HepG2 (cell line): Measurements from ENCODE around the gene TGFBRAP1. TPM values are rescaled to one million over a fixed set of nuclear protein-coding genes. Genes with fewer than 3 reads are reported as not detected.
A peak's percentile ranks its signal among the peaks of the same experiment; 100 is the strongest.

Source experiments
- ATF2 ChIP-seq: sonication (generic); formaldehyde crosslinking; IDR thresholded peaks from 2 replicates; pipeline ENCODE4 v1.4.0; 2020; ENCODE audit warnings: missing genetic modification reagents
- BCL3 ChIP-seq: sonication (generic); formaldehyde crosslinking; IDR thresholded peaks from 2 replicates; pipeline ENCODE4 v1.5.1; 2020; ENCODE audit warnings: mild to moderate bottlenecking, missing genetic modification reagents, moderate library complexity
- ELF3 ChIP-seq: IDR thresholded peaks from 2 replicates; pipeline ENCODE4 v1.6.1; 2016; ENCODE audit warnings: missing genetic modification reagents, missing compliant biosample characterization
- KLF9 ChIP-seq: IDR thresholded peaks from 2 replicates; pipeline ENCODE4 v1.6.1; 2016; ENCODE audit warnings: low read depth
- MXI1 ChIP-seq: IDR thresholded peaks from 3 replicates; pipeline ENCODE4 v1.6.1; 2012; ENCODE audit warnings: low read depth, low read length, inconsistent platforms, borderline replicate concordance
- NR2C2 ChIP-seq: sonication (generic); formaldehyde crosslinking; IDR thresholded peaks from 2 replicates; pipeline ENCODE4 v1.4.0; 2020; ENCODE audit warnings: missing genetic modification reagents, mild to moderate bottlenecking, moderate library complexity, borderline replicate concordance
- NR2F1 ChIP-seq, 2 experiments: fragments of 450-650 bp in 1 of 2; formaldehyde crosslinking in 1 of 2; IDR thresholded peaks; 2 replicates each; pipeline versions ENCODE4 v1.5.0 to v1.6.1; 2016 to 2020; ENCODE audit warnings: mild to moderate bottlenecking in 1 of 2, missing compliant biosample characterization in 1 of 2, missing genetic modification reagents in 1 of 2, moderate library complexity in 1 of 2
- SMC3 ChIP-seq: IDR thresholded peaks from 2 replicates; pipeline ENCODE4 v1.6.1; 2011; ENCODE audit warnings: low read length, improper control_type of control experiment
- STAG1 ChIP-seq: sonication (generic); formaldehyde crosslinking; IDR thresholded peaks from 2 replicates; pipeline ENCODE4 v1.4.0; 2020; ENCODE audit warnings: missing genetic modification reagents
- TBL1XR1 ChIP-seq: fragments of 150-350 bp; IDR thresholded peaks from 2 replicates; pipeline ENCODE4 v1.6.1; 2014; ENCODE audit warnings: borderline replicate concordance, low read length; ENCODE audit not compliant: partially characterized antibody
- YY1 ChIP-seq: IDR thresholded peaks from 2 replicates; pipeline ENCODE4 v1.6.1; 2011; ENCODE audit warnings: low read length, low read depth, moderate library complexity, mild to moderate bottlenecking; ENCODE audit not compliant: insufficient read depth, insufficient replicate concordance
- ZNF501 ChIP-seq: sonication (generic); formaldehyde crosslinking; IDR thresholded peaks from 2 replicates; pipeline ENCODE4 v1.5.1; 2020; ENCODE audit warnings: mild to moderate bottlenecking, moderate library complexity, missing genetic modification reagents
- ZNF816 ChIP-seq: sonication (generic); formaldehyde crosslinking; IDR thresholded peaks from 2 replicates; pipeline ENCODE4 v1.8.0; 2022; ENCODE audit warnings: missing genetic modification reagents, mild to moderate bottlenecking, borderline replicate concordance
- polyA plus RNA-seq, 8 experiments: library from polyadenylated mRNA; depleted of rRNA in 3 of 8; stranded (reverse) in 7 of 8; unstranded in 1 of 8; fragments of >200 nt; fragmentation: Illumina TruSeq in 4 of 8; extraction: Trizol in 4 of 8; gene quantifications; 2 replicates each; pipeline versions ENCODE4 v1.2.1 to v1.2.3, GENCODE V29; 2011 to 2016; ENCODE audit warnings: low read depth in 4 of 8, missing spikeins in 1 of 8, mixed read lengths in 1 of 8; ENCODE audit not compliant: insufficient read depth in 1 of 8
- total RNA-seq, 5 experiments: library from RNA; depleted of rRNA; stranded (reverse); fragments of >200 nt; fragmentation: Illumina TruSeq; extraction: Trizol; gene quantifications; 2 replicates each; pipeline ENCODE4 v1.2.3, GENCODE V29; 2016; ENCODE audit warnings: low read depth in 1 of 5
- TF ChIP-seq, protein P1 (sequence below): sonication (generic); formaldehyde crosslinking; IDR thresholded peaks from 2 replicates; pipeline ENCODE4 v1.9.0; 2021; ENCODE audit warnings: mild to moderate bottlenecking, missing genetic modification reagents
- TF ChIP-seq, protein P2 (sequence below): sonication (generic); formaldehyde crosslinking; IDR thresholded peaks from 2 replicates; pipeline ENCODE4 v1.5.0; 2020; ENCODE audit warnings: mild to moderate bottlenecking, missing genetic modification reagents, moderate library complexity
- TF ChIP-seq, protein P3 (sequence below): sonication (generic); formaldehyde crosslinking; IDR thresholded peaks from 2 replicates; pipeline ENCODE4 v1.8.1; 2023; ENCODE audit warnings: mild to moderate bottlenecking, missing genetic modification reagents

The TGFBRAP1 gene
- total and polyA plus RNA-seq, 2 of the 13 experiments (the other 11 are each of a cell fraction or from before 2014, with no cell fraction given): 12.7 to 22.9 TPM

- TF ChIP-seq STAG1 (CRISPR knock-in tag): peak; percentile 97
- TF ChIP-seq, protein P1, sequence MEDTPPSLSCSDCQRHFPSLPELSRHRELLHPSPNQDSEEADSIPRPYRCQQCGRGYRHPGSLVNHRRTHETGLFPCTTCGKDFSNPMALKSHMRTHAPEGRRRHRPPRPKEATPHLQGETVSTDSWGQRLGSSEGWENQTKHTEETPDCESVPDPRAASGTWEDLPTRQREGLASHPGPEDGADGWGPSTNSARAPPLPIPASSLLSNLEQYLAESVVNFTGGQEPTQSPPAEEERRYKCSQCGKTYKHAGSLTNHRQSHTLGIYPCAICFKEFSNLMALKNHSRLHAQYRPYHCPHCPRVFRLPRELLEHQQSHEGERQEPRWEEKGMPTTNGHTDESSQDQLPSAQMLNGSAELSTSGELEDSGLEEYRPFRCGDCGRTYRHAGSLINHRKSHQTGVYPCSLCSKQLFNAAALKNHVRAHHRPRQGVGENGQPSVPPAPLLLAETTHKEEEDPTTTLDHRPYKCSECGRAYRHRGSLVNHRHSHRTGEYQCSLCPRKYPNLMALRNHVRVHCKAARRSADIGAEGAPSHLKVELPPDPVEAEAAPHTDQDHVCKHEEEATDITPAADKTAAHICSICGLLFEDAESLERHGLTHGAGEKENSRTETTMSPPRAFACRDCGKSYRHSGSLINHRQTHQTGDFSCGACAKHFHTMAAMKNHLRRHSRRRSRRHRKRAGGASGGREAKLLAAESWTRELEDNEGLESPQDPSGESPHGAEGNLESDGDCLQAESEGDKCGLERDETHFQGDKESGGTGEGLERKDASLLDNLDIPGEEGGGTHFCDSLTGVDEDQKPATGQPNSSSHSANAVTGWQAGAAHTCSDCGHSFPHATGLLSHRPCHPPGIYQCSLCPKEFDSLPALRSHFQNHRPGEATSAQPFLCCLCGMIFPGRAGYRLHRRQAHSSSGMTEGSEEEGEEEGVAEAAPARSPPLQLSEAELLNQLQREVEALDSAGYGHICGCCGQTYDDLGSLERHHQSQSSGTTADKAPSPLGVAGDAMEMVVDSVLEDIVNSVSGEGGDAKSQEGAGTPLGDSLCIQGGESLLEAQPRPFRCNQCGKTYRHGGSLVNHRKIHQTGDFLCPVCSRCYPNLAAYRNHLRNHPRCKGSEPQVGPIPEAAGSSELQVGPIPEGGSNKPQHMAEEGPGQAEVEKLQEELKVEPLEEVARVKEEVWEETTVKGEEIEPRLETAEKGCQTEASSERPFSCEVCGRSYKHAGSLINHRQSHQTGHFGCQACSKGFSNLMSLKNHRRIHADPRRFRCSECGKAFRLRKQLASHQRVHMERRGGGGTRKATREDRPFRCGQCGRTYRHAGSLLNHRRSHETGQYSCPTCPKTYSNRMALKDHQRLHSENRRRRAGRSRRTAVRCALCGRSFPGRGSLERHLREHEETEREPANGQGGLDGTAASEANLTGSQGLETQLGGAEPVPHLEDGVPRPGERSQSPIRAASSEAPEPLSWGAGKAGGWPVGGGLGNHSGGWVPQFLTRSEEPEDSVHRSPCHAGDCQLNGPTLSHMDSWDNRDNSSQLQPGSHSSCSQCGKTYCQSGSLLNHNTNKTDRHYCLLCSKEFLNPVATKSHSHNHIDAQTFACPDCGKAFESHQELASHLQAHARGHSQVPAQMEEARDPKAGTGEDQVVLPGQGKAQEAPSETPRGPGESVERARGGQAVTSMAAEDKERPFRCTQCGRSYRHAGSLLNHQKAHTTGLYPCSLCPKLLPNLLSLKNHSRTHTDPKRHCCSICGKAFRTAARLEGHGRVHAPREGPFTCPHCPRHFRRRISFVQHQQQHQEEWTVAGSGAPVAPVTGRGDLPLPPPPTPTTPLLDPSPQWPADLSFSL (CRISPR knock-in tag): no peak
- 0 out of 2 replicates have a peak, but pooled peaks have one; percentile 46 for TF ChIP-seq BCL3 (CRISPR knock-in tag)
- TF ChIP-seq TBL1XR1: no peak
- no peak for TF ChIP-seq KLF9
- no peak for TF ChIP-seq NR2F1 (CRISPR knock-in tag; IDR thresholded peaks at IDR 0.05)
- TF ChIP-seq, protein P2, sequence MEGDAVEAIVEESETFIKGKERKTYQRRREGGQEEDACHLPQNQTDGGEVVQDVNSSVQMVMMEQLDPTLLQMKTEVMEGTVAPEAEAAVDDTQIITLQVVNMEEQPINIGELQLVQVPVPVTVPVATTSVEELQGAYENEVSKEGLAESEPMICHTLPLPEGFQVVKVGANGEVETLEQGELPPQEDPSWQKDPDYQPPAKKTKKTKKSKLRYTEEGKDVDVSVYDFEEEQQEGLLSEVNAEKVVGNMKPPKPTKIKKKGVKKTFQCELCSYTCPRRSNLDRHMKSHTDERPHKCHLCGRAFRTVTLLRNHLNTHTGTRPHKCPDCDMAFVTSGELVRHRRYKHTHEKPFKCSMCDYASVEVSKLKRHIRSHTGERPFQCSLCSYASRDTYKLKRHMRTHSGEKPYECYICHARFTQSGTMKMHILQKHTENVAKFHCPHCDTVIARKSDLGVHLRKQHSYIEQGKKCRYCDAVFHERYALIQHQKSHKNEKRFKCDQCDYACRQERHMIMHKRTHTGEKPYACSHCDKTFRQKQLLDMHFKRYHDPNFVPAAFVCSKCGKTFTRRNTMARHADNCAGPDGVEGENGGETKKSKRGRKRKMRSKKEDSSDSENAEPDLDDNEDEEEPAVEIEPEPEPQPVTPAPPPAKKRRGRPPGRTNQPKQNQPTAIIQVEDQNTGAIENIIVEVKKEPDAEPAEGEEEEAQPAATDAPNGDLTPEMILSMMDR: peak; percentile 99
- TF ChIP-seq, protein P3, sequence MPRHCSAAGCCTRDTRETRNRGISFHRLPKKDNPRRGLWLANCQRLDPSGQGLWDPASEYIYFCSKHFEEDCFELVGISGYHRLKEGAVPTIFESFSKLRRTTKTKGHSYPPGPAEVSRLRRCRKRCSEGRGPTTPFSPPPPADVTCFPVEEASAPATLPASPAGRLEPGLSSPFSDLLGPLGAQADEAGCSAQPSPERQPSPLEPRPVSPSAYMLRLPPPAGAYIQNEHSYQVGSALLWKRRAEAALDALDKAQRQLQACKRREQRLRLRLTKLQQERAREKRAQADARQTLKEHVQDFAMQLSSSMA (CRISPR knock-in tag): 0 out of 2 replicates have a peak, but pooled peaks have one; percentile 32
- TF ChIP-seq MXI1: 0 out of 3 replicates have a peak, but pooled peaks have one; percentile 23
- no peak for TF ChIP-seq ZNF816 (CRISPR knock-in tag)
- TF ChIP-seq SMC3: peak; percentile 93
- TF ChIP-seq YY1: peak; percentile 70
- peak; percentile 60; the same call in 1 of the 2 replicates for TF ChIP-seq ZNF501 (CRISPR knock-in tag)
- no peak for TF ChIP-seq NR2C2 (CRISPR knock-in tag)
- 0 out of 2 replicates have a peak, but pooled peaks have one; percentile 32 for TF ChIP-seq ELF3
- no peak for TF ChIP-seq ATF2
Measured at GRCh38 chr2:105369777-105370690, 40.5 kb upstream of the TGFBRAP1 start (continued).
